Suppressor macrophage treated with lipopolysaccharide for 1 hour (primary cell): ENCODE results near the gene PLP1.
A peak's percentile ranks its signal among the peaks of the same experiment; 100 is the strongest.
"Not testable (repeated sequence)": the region's sequence is repeated elsewhere in the genome, so short reads cannot be mapped to it uniquely, and the experiment has no call there.

Experiments used
- DNase-seq, 3 donors: peaks; one replicate each; pipeline ENCODE4 v3.0.0-alpha.2; 2020 to 2022

The PLP1 gene

GRCh38 chrX:103781706-103782105 lies 5.1 kb downstream of the PLP1 start:
- no peak for DNase-seq

- no peak for DNase-seq
Observed at GRCh38 chrX:103782640-103783039, 6.0 kb downstream of the PLP1 start.

DNA sequence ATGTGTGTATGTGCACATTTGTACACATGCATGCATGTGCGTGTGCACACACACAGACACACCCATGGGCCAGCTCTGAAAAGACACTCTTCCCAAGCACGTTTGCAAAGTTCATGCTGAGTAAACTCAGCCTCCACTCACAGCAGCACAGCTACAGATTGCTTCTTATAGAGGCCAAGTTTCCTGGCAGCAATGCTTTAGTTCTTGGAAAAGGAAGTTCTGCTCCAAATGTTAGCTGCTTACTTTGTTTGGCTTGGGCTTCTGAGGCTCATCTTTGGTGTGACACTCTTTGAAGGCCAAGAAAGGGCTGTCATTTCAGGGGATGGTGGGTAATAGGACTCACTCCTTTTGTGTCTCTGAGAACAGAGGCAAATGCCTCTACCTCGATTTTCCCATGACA lies 6.6 kb downstream of the PLP1 start:
- no peak for DNase-seq

- DNase-seq: no peak
Observed at GRCh38 chrX:103783971-103784370, 7.3 kb downstream of the PLP1 start.

DNA sequence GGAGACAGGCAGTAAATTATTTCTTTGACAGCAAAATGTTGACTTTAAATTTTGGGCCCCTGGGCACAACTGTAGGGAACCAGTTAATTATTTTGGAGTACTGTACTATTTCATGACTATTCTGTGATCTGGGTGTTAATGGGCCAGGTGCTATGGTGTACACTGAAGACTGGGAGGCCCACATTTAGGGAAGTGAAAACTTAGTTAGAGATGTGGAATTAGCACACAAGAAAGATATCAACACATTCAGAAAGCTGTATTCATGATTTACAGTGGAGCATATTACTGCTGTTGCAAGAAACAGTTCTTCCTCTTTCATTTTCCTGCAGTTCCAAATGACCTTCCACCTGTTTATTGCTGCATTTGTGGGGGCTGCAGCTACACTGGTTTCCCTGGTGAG lies 12.4 kb downstream of the PLP1 start:
- peak; percentile 10 to 27 (median 12) for DNase-seq

- no peak for DNase-seq
Observed at GRCh38 chrX:103791228-103791627, 14.6 kb downstream of the PLP1 start.

- no peak for DNase-seq
Observed at GRCh38 chrX:103791826-103792485, 15.3 kb downstream of the PLP1 start.

DNA sequence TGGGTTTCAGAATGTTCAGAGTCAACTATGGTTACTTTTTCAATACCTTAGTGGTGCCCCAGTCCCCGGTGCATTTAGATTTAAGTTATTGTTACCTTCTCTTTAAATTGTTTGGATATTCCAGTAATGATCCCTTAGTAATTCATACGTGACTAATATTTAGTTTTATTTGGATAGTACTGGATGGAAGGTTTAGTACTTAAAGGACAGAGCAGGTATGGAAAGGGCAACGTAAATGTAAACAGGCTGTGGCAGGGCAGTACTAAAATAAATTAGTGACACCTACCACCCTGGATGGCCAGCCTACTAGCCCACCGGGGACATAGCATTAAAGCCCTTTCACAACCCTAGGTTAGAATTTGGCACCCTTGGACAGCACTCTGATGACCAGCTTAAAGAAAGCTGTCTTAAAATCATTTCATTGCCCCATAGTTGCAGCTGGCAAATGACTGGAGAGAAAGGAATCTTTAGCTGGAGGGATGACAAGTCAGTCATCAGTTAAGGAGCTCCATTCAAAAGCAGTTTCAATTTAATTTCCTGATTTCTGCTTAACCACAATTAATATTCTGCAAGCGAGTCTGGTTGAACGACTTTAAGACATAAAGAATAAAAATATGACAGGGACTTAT lies 16.4 kb downstream of the PLP1 start:
- DNase-seq: no peak

- no peak for DNase-seq
Observed at GRCh38 chrX:103793545-103793940, 16.9 kb downstream of the PLP1 start.

DNA sequence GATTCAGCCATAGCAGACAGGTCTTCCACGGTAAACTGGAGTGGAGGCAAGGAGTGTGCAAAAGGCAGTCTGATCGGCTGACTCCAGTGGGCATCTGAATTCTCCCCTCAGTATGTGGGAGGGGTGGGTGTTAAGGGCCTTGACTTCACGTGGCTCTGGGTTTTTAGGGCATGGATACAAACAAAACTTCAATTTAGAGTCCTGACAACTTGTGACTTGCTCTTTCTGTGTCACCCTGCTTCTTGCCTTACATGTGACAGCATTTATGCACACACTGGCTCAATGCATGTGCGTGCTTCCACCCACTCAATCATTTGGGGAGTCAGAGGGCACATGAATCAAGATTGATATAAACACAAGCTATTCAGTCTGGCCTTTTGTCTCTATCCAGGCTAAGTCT lies 17.5 kb downstream of the PLP1 start:
- DNase-seq: no peak

DNA sequence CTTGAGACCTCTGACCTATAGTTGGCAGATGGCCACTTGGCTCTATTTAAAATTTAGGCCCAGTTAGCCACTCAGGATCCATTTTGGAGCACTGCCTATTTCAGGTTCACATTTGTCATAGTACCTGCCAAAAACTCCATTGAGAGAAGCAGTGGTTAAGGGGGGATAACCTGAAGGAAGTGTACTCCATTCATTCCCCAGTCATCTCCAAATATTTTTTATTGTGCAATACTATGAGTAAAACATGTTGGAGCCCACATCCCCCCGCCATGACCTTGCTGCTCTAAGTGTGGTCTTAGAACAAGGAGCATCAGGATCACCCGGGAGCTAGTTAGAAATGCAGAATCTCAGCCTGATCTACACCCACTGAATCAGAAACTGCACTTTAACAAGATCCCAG lies 21.1 kb downstream of the PLP1 start:
- no peak for DNase-seq

- no peak for DNase-seq
Observed at GRCh38 chrX:103800318-103800717, 23.7 kb downstream of the PLP1 start.

DNA sequence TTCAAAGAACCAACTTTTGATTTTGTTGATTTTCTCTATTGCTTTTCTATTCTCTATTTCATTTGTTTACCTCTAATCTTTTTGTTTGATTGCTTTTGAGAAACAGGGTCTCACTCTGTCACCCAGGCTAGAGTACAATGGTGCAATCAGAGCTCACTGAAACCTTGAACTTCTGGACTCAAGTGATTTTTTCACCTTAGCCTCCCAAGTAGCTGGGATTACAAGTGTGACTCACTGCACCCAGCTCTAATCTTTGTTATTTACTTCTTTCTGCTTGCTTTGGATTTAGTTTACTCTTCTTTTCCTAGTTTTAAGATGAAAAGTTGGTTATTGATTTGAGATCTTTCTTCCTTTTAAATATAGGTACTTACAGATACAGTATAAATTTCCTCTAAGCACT lies 29.2 kb downstream of the PLP1 start:
- no peak for DNase-seq

GRCh38 chrX:103806862-103807474 lies 30.3 kb downstream of the PLP1 start:
- DNase-seq: no peak

DNA sequence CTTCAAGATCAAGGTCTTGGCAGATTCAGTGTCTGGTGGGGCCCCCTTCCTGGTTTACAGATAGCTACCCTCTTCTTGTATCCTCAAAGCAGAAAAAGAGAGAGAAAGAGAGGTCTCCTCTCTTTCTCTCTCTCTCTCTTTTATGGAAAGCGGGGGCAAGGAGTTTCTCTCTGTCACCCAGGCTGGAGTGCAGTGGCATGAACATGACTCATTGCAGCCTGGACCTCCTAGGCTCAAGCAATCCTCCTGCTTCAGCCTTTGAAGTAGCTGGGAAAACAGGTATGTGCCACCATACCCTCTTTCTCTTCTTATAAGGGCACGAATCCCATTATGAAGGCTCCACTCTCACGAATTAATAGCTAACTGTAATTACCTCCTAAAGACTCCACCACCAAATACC lies 35.2 kb downstream of the PLP1 start:
- no peak for DNase-seq

DNA sequence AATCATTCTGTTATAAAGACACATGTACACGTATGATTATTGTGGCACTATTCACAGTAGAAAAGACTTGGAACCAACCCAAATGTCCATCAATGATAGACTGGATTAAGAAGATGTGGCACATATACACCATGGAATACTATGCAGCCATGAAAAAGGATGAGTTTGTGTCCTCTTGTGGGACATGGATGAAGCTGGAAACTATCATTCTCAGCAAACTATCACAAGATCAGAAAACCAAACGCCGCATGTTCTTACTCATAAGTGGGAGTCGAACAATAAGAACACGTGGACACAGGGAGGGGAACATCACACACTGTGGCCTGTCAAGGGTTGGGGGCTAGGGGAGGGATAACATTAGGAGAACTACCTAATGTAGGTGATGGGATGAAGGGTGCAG lies 40.5 kb downstream of the PLP1 start:
- DNase-seq: not testable (repeated sequence)

DNA sequence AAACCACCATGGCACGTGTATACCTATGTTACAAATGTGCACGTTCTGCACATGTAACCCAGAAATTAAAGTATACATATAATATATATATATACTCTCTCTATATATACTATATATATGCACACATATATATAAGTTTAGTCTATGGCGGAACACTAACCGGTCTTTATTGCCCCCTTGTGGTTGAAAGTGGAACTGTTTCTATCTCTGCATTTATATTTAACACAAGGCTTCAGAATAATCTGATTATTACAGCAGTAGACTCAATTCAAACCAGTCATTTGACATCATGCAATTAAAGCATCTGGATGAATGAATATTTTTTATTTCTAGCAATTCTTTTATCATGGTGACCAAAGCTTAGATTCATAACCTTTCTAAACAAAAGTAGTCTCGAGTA lies 40.9 kb downstream of the PLP1 start:
- peak; percentile 66 to 77 (median 67) for DNase-seq

- DNase-seq: no peak
Observed at GRCh38 chrX:103818842-103819619, 42.4 kb downstream of the PLP1 start.

DNA sequence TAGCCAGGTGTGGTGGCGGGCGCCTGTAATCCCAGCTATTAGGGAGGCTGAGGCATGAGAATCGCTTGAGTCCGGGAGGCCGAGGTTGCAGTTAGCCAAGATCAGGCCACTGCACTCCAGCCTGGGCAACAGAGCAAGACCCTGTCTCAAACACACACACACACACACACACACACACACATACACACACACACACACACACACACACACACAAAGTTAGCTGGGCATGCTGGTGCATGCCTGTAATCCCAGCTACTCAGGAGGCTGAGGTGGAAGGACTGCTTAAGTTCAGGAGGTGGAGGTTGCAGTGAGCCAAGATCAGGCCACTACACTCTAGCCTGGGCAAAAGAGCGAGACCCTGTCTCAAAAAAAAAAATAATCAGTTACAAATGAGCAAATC lies 44.2 kb downstream of the PLP1 start:
- DNase-seq: not testable (repeated sequence)

GRCh38 chrX:103823591-103823990 lies 47.0 kb downstream of the PLP1 start:
- DNase-seq: no peak

- DNase-seq: no peak
Observed at GRCh38 chrX:103825881-103826280, 49.2 kb downstream of the PLP1 start.

- DNase-seq: no peak
Observed at GRCh38 chrX:103828529-103828928, 51.9 kb downstream of the PLP1 start.

DNA sequence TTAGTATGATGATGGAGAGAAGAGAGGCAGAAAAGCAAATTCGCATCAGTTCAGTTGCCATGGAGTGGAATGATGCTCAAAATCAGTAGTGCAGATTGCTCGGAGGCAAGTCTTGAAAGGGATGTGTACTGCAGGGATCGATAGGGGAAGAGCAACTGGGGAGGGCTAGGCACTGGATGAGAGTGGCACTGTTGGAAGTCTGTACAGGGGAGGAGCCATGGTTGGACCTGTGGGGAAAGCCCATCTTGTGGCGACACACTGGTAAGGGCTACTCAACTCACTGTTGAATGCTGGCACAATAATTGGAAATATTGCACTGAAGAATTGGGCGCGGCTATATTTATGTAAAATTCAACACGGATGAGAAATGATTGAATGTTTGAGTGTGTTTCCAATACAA lies 54.2 kb downstream of the PLP1 start:
- no peak for DNase-seq

GRCh38 chrX:103831342-103831802 lies 54.7 kb downstream of the PLP1 start:
- DNase-seq: peak; percentile 52 to 71 (median 58)
